ENCODE data around the gene SERPINA6.

DNA sequence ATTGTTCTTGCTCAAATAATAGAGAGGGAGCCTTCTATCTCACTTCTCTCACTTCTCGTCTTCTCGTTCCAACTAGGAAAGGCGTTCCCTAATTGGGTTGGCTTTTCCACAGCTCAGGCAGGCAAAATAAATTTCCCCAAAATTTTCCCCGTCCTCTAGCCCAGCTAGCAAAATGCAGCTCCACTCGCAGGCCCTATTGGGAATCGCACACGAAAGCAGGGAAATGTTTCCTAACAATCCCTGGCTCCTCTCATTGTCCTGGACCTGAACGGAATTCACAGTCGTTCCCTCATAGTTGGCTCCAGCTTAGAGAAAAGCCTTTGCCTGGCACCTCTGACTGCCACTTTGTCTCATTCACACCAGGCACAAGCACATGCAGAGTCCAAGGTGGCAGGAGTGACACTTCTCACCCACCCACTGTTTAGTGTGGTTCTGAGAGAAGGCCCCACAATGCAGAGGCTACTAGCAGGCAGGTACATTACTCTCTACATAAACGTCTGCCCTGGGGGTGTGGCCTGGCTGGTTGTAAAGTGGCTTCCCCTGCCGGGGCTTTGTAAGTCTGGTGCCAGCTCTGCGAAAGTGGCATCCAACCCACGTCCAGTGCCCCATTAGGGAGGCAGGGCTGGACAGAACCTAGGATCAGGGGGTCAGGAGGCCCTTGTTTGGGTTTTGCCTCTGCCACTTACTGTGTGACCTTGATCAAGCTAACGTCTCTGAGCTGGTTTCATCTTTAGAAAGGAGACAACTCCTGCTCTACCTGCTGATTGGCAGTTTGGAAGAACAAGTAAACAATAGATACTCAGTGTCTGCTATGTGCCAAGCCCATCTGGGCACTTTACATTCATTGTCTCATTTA lies 34.3 kb downstream of the SERPINA6 start:
- TF ChIP-seq, protein P1, sequence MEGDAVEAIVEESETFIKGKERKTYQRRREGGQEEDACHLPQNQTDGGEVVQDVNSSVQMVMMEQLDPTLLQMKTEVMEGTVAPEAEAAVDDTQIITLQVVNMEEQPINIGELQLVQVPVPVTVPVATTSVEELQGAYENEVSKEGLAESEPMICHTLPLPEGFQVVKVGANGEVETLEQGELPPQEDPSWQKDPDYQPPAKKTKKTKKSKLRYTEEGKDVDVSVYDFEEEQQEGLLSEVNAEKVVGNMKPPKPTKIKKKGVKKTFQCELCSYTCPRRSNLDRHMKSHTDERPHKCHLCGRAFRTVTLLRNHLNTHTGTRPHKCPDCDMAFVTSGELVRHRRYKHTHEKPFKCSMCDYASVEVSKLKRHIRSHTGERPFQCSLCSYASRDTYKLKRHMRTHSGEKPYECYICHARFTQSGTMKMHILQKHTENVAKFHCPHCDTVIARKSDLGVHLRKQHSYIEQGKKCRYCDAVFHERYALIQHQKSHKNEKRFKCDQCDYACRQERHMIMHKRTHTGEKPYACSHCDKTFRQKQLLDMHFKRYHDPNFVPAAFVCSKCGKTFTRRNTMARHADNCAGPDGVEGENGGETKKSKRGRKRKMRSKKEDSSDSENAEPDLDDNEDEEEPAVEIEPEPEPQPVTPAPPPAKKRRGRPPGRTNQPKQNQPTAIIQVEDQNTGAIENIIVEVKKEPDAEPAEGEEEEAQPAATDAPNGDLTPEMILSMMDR (IDR thresholded peaks at IDR 0.05) = no peak
- no peak for TF ChIP-seq POLR2A (IDR thresholded peaks at IDR 0.05)
